ENCODE results near the gene APEH. TPM values are rescaled to one million over a fixed set of nuclear protein-coding genes. Genes with fewer than 3 reads are reported as not detected.

The APEH gene
- total RNA-seq, 2 experiments from 2014 or later, result 179 to 192 TPM

GRCh38 chr3:49725906-49726681 is 51.9 kb downstream of the APEH start:
- H3K4me1 Mint-ChIP-seq (ENCODE audit: low read depth), result peaks cover 18% of the 10 kb centered on the region
- DNase-seq, result no peak
- no peak for ATAC-seq
- H3K27me3 Mint-ChIP-seq (ENCODE audit: low read depth), result no peaks in the 10 kb centered on the region
- H3K4me3 Mint-ChIP-seq, result no peak overlapping the region
- ChIA-PET CTCF (no interaction called here), POLR2A (no interaction called here)
- no peaks in the 10 kb centered on the region for H3K9me3 Mint-ChIP-seq (ENCODE audit: insufficient read depth)
- peaks cover 35% of the 10 kb centered on the region for H3K36me3 Mint-ChIP-seq (ENCODE audit: low read depth)
- H3K27ac Mint-ChIP-seq, result peak overlapping the region; percentile 57

GRCh38 chr3:49727154-49727923 is 53.2 kb downstream of the APEH start:
- Mint-ChIP-seq H3K36me3 (ENCODE audit: low read depth) (peaks cover 30% of the 10 kb centered on the region), H3K27me3 (ENCODE audit: low read depth) (no peaks in the 10 kb centered on the region), H3K4me1 (ENCODE audit: low read depth) (peaks cover 15% of the 10 kb centered on the region), H3K9me3 (ENCODE audit: insufficient read depth) (no peaks in the 10 kb centered on the region), H3K4me3 (no peak overlapping the region), H3K27ac (no peak overlapping the region)
- ATAC-seq (no peak), DNase-seq (no peak)
- ChIA-PET POLR2A (interaction anchor here (0.5 kb wide), 1 partner anchor 19 kb away, joined by 6 read pairs; no protein-coding TSS in a partner anchor), CTCF (no interaction called here)

GRCh38 chr3:49727924-49728361 is 53.8 kb downstream of the APEH start:
- CTCF ChIA-PET, result no interaction called here
- POLR2A ChIA-PET, result no interaction called here
- peaks cover 32% of the 10 kb centered on the region for H3K36me3 Mint-ChIP-seq (ENCODE audit: low read depth)

DNA sequence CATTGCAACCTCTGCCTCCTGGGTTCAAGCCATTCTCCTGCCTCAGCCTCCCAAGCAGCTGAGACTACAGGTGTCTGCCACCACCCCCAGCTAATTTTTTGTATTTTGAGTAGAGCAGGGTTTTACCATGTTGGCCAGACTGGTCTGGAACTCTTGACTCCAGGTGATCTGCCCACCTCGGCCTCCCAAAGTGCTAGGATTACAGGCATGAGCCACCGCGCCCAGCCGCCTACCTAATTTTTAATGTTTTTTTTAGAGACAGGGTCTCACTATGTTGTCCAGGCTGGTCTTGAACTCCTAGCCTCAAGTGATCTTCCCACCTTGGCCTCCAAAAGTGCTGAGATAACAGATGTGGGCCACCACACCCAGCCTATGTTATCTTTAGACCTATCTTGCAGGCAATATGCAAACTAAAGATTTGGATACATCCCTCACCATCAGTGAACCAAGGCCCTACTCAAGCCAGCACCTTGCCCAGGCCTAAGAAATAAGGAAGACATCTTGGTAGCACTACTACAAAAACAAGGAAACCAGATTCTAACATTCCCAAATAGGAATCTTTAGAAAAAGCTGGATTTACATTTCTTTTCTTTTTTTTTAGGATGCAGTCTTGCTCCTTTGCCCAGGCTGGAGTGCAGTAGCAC is 55.9 kb downstream of the APEH start:
- no peaks in the 10 kb centered on the region for H3K9me3 Mint-ChIP-seq (ENCODE audit: insufficient read depth)
- H3K36me3 Mint-ChIP-seq (ENCODE audit: low read depth), result peaks cover 34% of the 10 kb centered on the region
- ATAC-seq (no peak), DNase-seq (no peak)
- CTCF ChIA-PET, result interaction anchor here (1.3 kb wide), 1 partner anchor 11 kb away, joined by 3 read pairs; the partner anchor contains the start of gene AMIGO3
- no peaks in the 10 kb centered on the region for H3K4me1 Mint-ChIP-seq (ENCODE audit: low read depth)
- no peak overlapping the region for H3K27ac Mint-ChIP-seq
- H3K4me3 Mint-ChIP-seq, result no peak overlapping the region
- no peaks in the 10 kb centered on the region for H3K27me3 Mint-ChIP-seq (ENCODE audit: low read depth)
- POLR2A ChIA-PET, result no interaction called here

More at GRCh38 chr3:49727924-49728361, 53.8 kb downstream of the APEH start:
- no peak overlapping the region for H3K4me3 Mint-ChIP-seq
- H3K9me3 Mint-ChIP-seq (ENCODE audit: insufficient read depth), result no peaks in the 10 kb centered on the region
- ATAC-seq, result no peak
- DNase-seq, result no peak
- H3K27me3 Mint-ChIP-seq (ENCODE audit: low read depth), result no peaks in the 10 kb centered on the region
- H3K4me1 Mint-ChIP-seq (ENCODE audit: low read depth), result peaks cover 9% of the 10 kb centered on the region
- no peak overlapping the region for H3K27ac Mint-ChIP-seq

DNA sequence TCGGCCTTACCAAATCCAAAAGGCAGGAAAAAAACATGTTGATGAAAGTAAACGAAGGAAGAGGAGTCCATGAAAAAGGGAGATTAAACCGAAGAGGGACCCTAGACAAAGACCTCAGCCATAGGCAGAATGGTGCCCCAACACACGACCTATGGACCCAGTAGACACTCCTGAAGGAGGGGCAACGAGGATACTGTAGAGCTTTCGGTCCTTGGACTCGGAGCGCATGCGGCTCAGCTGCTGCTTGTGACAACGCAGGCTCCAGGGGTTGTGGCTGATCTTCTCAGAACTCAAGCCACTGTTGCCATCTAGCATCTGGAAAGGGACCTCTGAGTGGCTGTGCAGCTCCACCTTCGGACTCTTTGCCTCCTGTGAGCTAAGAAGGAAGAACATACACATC is 58.4 kb downstream of the APEH start:
- ATAC-seq, result no peak
- no peak for DNase-seq
- POLR2A ChIA-PET, result interaction anchor here (0.5 to 0.6 kb wide), 2 partner anchors 129 to 1874 kb away, joined by 3 to 4 read pairs; no protein-coding TSS in a partner anchor
- peaks cover 42% of the 10 kb centered on the region for H3K36me3 Mint-ChIP-seq (ENCODE audit: low read depth)
- H3K4me1 Mint-ChIP-seq (ENCODE audit: low read depth), result no peaks in the 10 kb centered on the region
- H3K9me3 Mint-ChIP-seq (ENCODE audit: insufficient read depth), result no peaks in the 10 kb centered on the region
- CTCF ChIA-PET, result interaction anchor here (0.9 to 1.2 kb wide), 2 partner anchors 13 to 174 kb away, joined by 3 read pairs; partner anchors contain the start of gene AMIGO3
- no peaks in the 10 kb centered on the region for H3K27me3 Mint-ChIP-seq (ENCODE audit: low read depth)
- H3K27ac Mint-ChIP-seq, result no peak overlapping the region
- no peak overlapping the region for H3K4me3 Mint-ChIP-seq

GRCh38 chr3:49733551-49733950 is 59.4 kb downstream of the APEH start:
- DNase-seq (no peak), ATAC-seq (no peak)
- POLR2A ChIA-PET, result no interaction called here
- Mint-ChIP-seq H3K36me3 (ENCODE audit: low read depth) (peaks cover 46% of the 10 kb centered on the region), H3K4me1 (ENCODE audit: low read depth) (no peaks in the 10 kb centered on the region), H3K9me3 (ENCODE audit: insufficient read depth) (no peaks in the 10 kb centered on the region), H3K4me3 (no peak overlapping the region), H3K27me3 (ENCODE audit: low read depth) (no peaks in the 10 kb centered on the region), H3K27ac (no peak overlapping the region)
- CTCF ChIA-PET, result no interaction called here

Other genes starting within 250 kb of the APEH start
- 10 to 100 TPM; 23.2 to 25.7 TPM for gene NICN1, start 245.0 kb upstream of the APEH start, total RNA-seq
- 10 to 100 TPM; 18.8 to 19.7 TPM for gene DAG1, start 204.1 kb upstream of the APEH start, total RNA-seq
- gene BSN, start 119.9 kb upstream of the APEH start, total RNA-seq, result under 1 TPM; 0.05 to 0.34 TPM
- 1 to 10 TPM; 3.8 to 4.7 TPM for gene MST1, start 15.1 kb downstream of the APEH start, total RNA-seq
- 10 to 100 TPM; 36.3 to 45.8 TPM for gene RNF123, start 15.2 kb downstream of the APEH start, total RNA-seq
- gene AMIGO3, start 45.3 kb downstream of the APEH start, total RNA-seq, result 1 to 10 TPM in 1 of 2 experiments, under 1 TPM in 1; 0.95 to 2.0 TPM
- gene GMPPB, start 49.6 kb downstream of the APEH start, total RNA-seq, result 10 to 100 TPM; 50.4 to 53.0 TPM
- gene IP6K1, start 112.2 kb downstream of the APEH start, total RNA-seq, result 10 to 100 TPM; 37.7 to 38.1 TPM
- gene CDHR4, start 125.5 kb downstream of the APEH start, total RNA-seq, result not detected
- 1 to 10 TPM; 1.3 to 2.2 TPM for gene INKA1, start 128.9 kb downstream of the APEH start, total RNA-seq
- gene UBA7, start 139.6 kb downstream of the APEH start, total RNA-seq, result 100 to 1,000 TPM; 187 to 208 TPM
- gene TRAIP, start 182.2 kb downstream of the APEH start, total RNA-seq, result 10 to 100 TPM; 32.0 to 32.9 TPM
- gene CAMKV, start 195.6 kb downstream of the APEH start, total RNA-seq, result not detected
- 1 to 10 TPM; 3.2 to 3.9 TPM for gene MST1R, start 229.5 kb downstream of the APEH start, total RNA-seq

Data from activated CD8-positive, alpha-beta T cell treated with anti-CD3 and anti-CD28 coated beads, Interleukin-2, amount 10 ng/mL, durations not matched to agents 7 days and 5 days (primary cell).